WTC11 (cell line): ENCODE results near the gene QPCTL. TPM values are rescaled to one million over a fixed set of nuclear protein-coding genes. Genes with fewer than 3 reads are reported as not detected.

Experiments
- ATAC-seq: fragments of 200-7000 bp; cut with Tn5 transposase; 2 replicates; pipeline ENCODE4 v1.10.0; 2021; ENCODE audit warnings: mild to moderate bottlenecking, moderate library complexity
- CTCF ChIA-PET: fragments of 300-600 bp; sonication (Branson Sonifier 250); formaldehyde crosslinking; loops from one replicate; lab custom pipeline; 2021; ENCODE audit warnings: antibody characterized with exemption; lab: Charles Lee
- POLR2A ChIA-PET: fragments of 350-600 bp; sonication (Branson Sonifier 250); formaldehyde crosslinking; loops from one replicate; lab custom pipeline; 2021; ENCODE audit warnings: antibody characterized with exemption; lab: Charles Lee
- DNase-seq: peaks from one replicate; pipeline ENCODE4 v3.0.0; 2021; ENCODE audit warnings: low spot score
- H3K27ac Mint-ChIP-seq: 2 replicates; pipeline ENCODE4 v1.8.0; 2021; ENCODE audit warnings: mixed read lengths
- H3K27me3 Mint-ChIP-seq: 2 replicates; pipeline ENCODE4 v1.8.0; 2021; ENCODE audit warnings: low read depth, mild to moderate bottlenecking, moderate library complexity, mixed read lengths
- H3K36me3 Mint-ChIP-seq: 2 replicates; pipeline ENCODE4 v1.8.0; 2021; ENCODE audit warnings: mixed read lengths
- H3K4me1 Mint-ChIP-seq: 2 replicates; pipeline ENCODE4 v1.8.0; 2022; ENCODE audit warnings: mixed read lengths
- H3K4me3 Mint-ChIP-seq: 2 replicates; pipeline ENCODE4 v1.8.0; 2021; ENCODE audit warnings: mild to moderate bottlenecking, moderate library complexity, mixed read lengths
- H3K9me3 Mint-ChIP-seq: 2 replicates; pipeline ENCODE4 v1.8.0; 2021; ENCODE audit warnings: mixed read lengths
- ATF1 ChIP-seq: sonication (generic); formaldehyde crosslinking; IDR thresholded peaks from 2 replicates; pipeline ENCODE4 v1.8.1; 2023; ENCODE audit warnings: mild to moderate bottlenecking, moderate library complexity, missing genetic modification reagents
- HMGA2 ChIP-seq: fragments of 250-450 bp; sonication (Bioruptor Pico); IDR thresholded peaks from 2 replicates; pipeline ENCODE4 v1.4.0; 2021; ENCODE audit warnings: mild to moderate bottlenecking, moderate library complexity
- JUN ChIP-seq: sonication (generic); formaldehyde crosslinking; IDR thresholded peaks from 2 replicates; pipeline ENCODE4 v1.8.0; 2023; ENCODE audit warnings: mild to moderate bottlenecking, missing genetic modification reagents
- SOX15 ChIP-seq: fragments of 250-450 bp; sonication (Bioruptor Pico); IDR thresholded peaks from 2 replicates; pipeline ENCODE4 v1.9.0; 2021; ENCODE audit warnings: mild to moderate bottlenecking
- SP1 ChIP-seq: sonication (generic); formaldehyde crosslinking; conservative IDR thresholded peaks from 2 replicates; pipeline ENCODE4 v1.8.1; 2022; ENCODE audit warnings: missing genetic modification reagents
- TEAD4 ChIP-seq: sonication (generic); formaldehyde crosslinking; IDR thresholded peaks from 2 replicates; pipeline ENCODE4 v1.8.0; 2022; ENCODE audit warnings: mild to moderate bottlenecking, missing genetic modification reagents
- ZNF121 ChIP-seq: sonication (generic); formaldehyde crosslinking; IDR thresholded peaks from 2 replicates; pipeline ENCODE4 v1.8.0; 2023; ENCODE audit warnings: missing genetic modification reagents
- ZNF232 ChIP-seq: sonication (generic); formaldehyde crosslinking; IDR thresholded peaks from 2 replicates; pipeline ENCODE4 v1.8.0; 2022; ENCODE audit warnings: mild to moderate bottlenecking, missing genetic modification reagents
- ZNF263 ChIP-seq: sonication (generic); formaldehyde crosslinking; IDR thresholded peaks from 2 replicates; pipeline ENCODE4 v1.8.1; 2022; ENCODE audit warnings: low read depth, mild to moderate bottlenecking, moderate library complexity, missing genetic modification reagents
- ZNF317 ChIP-seq: sonication (generic); formaldehyde crosslinking; IDR thresholded peaks from 2 replicates; pipeline ENCODE4 v1.8.1; 2023; ENCODE audit warnings: low read depth, mild to moderate bottlenecking, moderate library complexity, missing genetic modification reagents, borderline replicate concordance
- total RNA-seq: library from RNA; stranded (reverse); gene quantifications from 3 replicates; pipeline ENCODE4 v1.2.3, GENCODE V29; 2021
- TF ChIP-seq, protein P1 (sequence below): sonication (generic); formaldehyde crosslinking; IDR thresholded peaks from 2 replicates; pipeline ENCODE4 v1.8.1; 2023; ENCODE audit warnings: mild to moderate bottlenecking, missing genetic modification reagents
- TF ChIP-seq, protein P2 (sequence below): sonication (generic); formaldehyde crosslinking; IDR thresholded peaks from 2 replicates; pipeline ENCODE4 v1.8.1; 2022; ENCODE audit warnings: missing genetic modification reagents, borderline replicate concordance
- TF ChIP-seq, protein P3 (sequence below): fragments of 250-450 bp; sonication (Bioruptor Pico); IDR thresholded peaks from 2 replicates; pipeline ENCODE4 v1.8.0; 2021; ENCODE audit warnings: mild to moderate bottlenecking
- TF ChIP-seq, protein P4 (sequence below): fragments of 250-450 bp; sonication (Bioruptor Pico); IDR thresholded peaks from 2 replicates; pipeline ENCODE4 v1.9.0; 2021; ENCODE audit warnings: moderate library complexity, mild to moderate bottlenecking, inconsistent platforms, borderline replicate concordance
- TF ChIP-seq, protein P5 (sequence below): fragments of 250-450 bp; sonication (Bioruptor Pico); IDR thresholded peaks from 2 replicates; pipeline ENCODE4 v1.9.0; 2021; ENCODE audit warnings: mild to moderate bottlenecking, borderline replicate concordance

QPCTL gene
- total RNA-seq, 1 experiment from 2014 or later, result 33.3 TPM

DNA sequence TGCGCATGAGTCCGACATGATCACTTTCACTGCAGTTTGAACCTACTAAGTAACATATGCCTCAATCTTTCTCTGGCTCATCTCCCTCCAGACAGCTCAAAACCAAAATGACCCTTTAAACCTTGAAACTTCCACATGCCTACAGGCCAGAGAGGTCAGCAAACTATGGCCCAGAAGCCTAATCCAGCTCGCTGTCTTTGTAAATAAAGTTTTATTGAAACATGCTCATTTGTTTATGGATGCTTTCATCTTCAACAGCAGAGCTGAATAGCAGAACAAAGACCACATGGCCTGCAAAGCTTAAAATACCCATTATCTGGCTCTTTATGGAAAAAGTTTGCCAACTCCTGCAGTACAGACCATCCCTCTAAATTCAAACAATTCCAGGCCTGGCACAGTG, 22.7 kb downstream of the QPCTL start:
- Mint-ChIP-seq H3K27me3 (no peaks in the 10 kb centered on the region; the same call in 1 of the 2 replicates), H3K4me1 (peaks cover 35% of the 10 kb centered on the region), H3K4me3 (no peak overlapping the region; the same call in 1 of the 2 replicates), H3K27ac (peak overlapping the region; percentile 14), H3K9me3 (no peaks in the 10 kb centered on the region), H3K36me3 (peaks cover 12% of the 10 kb centered on the region)
- TF ChIP-seq HMGA2 (CRISPR knock-in tag) (no peak), SOX15 (no peak), ZNF317 (CRISPR knock-in tag) (no peak), ZNF121 (CRISPR knock-in tag) (no peak), ZNF263 (no peak), ATF1 (CRISPR knock-in tag) (no peak)
- TF ChIP-seq, protein P1, sequence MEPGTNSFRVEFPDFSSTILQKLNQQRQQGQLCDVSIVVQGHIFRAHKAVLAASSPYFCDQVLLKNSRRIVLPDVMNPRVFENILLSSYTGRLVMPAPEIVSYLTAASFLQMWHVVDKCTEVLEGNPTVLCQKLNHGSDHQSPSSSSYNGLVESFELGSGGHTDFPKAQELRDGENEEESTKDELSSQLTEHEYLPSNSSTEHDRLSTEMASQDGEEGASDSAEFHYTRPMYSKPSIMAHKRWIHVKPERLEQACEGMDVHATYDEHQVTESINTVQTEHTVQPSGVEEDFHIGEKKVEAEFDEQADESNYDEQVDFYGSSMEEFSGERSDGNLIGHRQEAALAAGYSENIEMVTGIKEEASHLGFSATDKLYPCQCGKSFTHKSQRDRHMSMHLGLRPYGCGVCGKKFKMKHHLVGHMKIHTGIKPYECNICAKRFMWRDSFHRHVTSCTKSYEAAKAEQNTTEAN (CRISPR knock-in tag), result no peak
- TF ChIP-seq, protein P2, sequence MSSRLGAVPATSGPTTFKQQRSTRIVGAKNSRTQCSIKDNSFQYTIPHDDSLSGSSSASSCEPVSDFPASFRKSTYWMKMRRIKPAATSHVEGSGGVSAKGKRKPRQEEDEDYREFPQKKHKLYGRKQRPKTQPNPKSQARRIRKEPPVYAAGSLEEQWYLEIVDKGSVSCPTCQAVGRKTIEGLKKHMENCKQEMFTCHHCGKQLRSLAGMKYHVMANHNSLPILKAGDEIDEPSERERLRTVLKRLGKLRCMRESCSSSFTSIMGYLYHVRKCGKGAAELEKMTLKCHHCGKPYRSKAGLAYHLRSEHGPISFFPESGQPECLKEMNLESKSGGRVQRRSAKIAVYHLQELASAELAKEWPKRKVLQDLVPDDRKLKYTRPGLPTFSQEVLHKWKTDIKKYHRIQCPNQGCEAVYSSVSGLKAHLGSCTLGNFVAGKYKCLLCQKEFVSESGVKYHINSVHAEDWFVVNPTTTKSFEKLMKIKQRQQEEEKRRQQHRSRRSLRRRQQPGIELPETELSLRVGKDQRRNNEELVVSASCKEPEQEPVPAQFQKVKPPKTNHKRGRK, result no peak
- TF ChIP-seq, protein P3, sequence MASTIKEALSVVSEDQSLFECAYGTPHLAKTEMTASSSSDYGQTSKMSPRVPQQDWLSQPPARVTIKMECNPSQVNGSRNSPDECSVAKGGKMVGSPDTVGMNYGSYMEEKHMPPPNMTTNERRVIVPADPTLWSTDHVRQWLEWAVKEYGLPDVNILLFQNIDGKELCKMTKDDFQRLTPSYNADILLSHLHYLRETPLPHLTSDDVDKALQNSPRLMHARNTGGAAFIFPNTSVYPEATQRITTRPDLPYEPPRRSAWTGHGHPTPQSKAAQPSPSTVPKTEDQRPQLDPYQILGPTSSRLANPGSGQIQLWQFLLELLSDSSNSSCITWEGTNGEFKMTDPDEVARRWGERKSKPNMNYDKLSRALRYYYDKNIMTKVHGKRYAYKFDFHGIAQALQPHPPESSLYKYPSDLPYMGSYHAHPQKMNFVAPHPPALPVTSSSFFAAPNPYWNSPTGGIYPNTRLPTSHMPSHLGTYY, result no peak
- TF ChIP-seq, protein P4, sequence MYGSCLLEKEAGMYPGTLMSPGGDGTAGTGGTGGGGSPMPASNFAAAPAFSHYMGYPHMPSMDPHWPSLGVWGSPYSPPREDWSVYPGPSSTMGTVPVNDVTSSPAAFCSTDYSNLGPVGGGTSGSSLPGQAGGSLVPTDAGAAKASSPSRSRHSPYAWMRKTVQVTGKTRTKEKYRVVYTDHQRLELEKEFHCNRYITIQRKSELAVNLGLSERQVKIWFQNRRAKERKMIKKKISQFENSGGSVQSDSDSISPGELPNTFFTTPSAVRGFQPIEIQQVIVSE (CRISPR knock-in tag), result no peak
- CTCF ChIA-PET, result interaction anchor here (1.2 to 4.5 kb wide), 4 partner anchors 23 to 102 kb away, joined by 5 to 80 read pairs (median 20); partner anchors contain the start of genes QPCTL, SIX5 and SNRPD2
- DNase-seq (no peak), ATAC-seq (no peak)
- POLR2A ChIA-PET, result interaction anchor here (3.8 to 5.8 kb wide), 2 partner anchors 23 to 54 kb away, joined by 38 to 115 read pairs; partner anchors contain the start of genes QPCTL, SIX5 and SNRPD2

DNA sequence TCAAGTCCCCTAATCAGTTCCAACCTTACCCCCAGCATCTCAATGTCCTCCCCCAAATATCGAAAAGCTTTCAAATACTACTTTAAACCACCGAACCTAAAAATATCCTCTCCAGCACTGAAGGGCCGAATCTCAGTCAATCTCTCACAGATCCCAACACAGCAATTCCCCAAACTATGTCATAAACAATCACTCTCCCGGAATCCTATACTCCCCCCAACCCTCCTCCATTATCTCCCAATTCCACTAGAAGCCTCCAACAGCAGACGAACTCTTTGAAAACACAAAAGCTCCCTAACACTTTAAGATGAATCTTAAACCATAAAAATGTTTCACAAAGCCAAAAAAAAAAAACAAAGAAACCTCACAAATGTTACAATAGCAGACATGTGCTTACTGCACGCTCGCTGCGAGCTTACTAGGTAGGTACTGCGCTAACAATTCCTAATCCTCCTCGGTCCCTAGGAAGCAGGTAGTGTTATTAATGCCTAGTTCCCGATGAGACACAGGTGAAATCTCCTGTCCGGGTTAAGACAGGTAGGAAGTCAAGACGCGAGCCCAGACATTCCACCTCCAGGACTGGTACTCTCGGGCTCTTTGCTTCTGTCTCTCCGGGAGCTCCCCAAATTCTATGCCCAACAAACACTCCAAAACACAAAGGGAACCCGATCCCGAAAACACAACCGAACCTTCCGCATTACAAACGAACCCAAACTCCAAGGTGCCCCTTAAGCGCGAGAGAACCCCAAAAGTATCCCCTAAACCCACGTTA, 24.1 kb downstream of the QPCTL start:
- CTCF ChIA-PET, result interaction anchor here (0.6 to 4.5 kb wide), 28 partner anchors 9 to 314 kb away, joined by 3 to 80 read pairs (median 4); partner anchors contain the start of genes FBXO46, MYPOP, QPCTL and SIX5
- peaks cover 28% of the 10 kb centered on the region for H3K4me1 Mint-ChIP-seq
- POLR2A ChIA-PET, result interaction anchor here (0.6 to 5.8 kb wide), 14 partner anchors 8 to 1731 kb away, joined by 3 to 115 read pairs (median 4); partner anchors contain the start of genes FBXO46, IRF2BP1, QPCTL and SIX5
- no peaks in the 10 kb centered on the region for H3K9me3 Mint-ChIP-seq
- peaks cover 19% of the 10 kb centered on the region for H3K36me3 Mint-ChIP-seq
- H3K27ac Mint-ChIP-seq, result peak overlapping the region; percentile 93
- no peaks in the 10 kb centered on the region; the same call in 1 of the 2 replicates for H3K27me3 Mint-ChIP-seq
- DNase-seq, result no peak
- no peak for ATAC-seq
- TF ChIP-seq, protein P5, sequence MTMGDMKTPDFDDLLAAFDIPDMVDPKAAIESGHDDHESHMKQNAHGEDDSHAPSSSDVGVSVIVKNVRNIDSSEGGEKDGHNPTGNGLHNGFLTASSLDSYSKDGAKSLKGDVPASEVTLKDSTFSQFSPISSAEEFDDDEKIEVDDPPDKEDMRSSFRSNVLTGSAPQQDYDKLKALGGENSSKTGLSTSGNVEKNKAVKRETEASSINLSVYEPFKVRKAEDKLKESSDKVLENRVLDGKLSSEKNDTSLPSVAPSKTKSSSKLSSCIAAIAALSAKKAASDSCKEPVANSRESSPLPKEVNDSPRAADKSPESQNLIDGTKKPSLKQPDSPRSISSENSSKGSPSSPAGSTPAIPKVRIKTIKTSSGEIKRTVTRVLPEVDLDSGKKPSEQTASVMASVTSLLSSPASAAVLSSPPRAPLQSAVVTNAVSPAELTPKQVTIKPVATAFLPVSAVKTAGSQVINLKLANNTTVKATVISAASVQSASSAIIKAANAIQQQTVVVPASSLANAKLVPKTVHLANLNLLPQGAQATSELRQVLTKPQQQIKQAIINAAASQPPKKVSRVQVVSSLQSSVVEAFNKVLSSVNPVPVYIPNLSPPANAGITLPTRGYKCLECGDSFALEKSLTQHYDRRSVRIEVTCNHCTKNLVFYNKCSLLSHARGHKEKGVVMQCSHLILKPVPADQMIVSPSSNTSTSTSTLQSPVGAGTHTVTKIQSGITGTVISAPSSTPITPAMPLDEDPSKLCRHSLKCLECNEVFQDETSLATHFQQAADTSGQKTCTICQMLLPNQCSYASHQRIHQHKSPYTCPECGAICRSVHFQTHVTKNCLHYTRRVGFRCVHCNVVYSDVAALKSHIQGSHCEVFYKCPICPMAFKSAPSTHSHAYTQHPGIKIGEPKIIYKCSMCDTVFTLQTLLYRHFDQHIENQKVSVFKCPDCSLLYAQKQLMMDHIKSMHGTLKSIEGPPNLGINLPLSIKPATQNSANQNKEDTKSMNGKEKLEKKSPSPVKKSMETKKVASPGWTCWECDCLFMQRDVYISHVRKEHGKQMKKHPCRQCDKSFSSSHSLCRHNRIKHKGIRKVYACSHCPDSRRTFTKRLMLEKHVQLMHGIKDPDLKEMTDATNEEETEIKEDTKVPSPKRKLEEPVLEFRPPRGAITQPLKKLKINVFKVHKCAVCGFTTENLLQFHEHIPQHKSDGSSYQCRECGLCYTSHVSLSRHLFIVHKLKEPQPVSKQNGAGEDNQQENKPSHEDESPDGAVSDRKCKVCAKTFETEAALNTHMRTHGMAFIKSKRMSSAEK (CRISPR knock-in tag), result no peak
- TF ChIP-seq SP1 (CRISPR knock-in tag) (no peak), TEAD4 (no peak), JUN (CRISPR knock-in tag) (no peak), ZNF232 (CRISPR knock-in tag) (no peak)
- H3K4me3 Mint-ChIP-seq, result peak overlapping the region; percentile 97
